ENCODE data around the gene PCNX2. TPM values are rescaled to one million over a fixed set of nuclear protein-coding genes. Genes with fewer than 3 reads are reported as not detected.

The PCNX2 gene
- total RNA-seq, 4 donors from 2014 or later: 5.0 to 12.5 (median 9.6) TPM

DNA sequence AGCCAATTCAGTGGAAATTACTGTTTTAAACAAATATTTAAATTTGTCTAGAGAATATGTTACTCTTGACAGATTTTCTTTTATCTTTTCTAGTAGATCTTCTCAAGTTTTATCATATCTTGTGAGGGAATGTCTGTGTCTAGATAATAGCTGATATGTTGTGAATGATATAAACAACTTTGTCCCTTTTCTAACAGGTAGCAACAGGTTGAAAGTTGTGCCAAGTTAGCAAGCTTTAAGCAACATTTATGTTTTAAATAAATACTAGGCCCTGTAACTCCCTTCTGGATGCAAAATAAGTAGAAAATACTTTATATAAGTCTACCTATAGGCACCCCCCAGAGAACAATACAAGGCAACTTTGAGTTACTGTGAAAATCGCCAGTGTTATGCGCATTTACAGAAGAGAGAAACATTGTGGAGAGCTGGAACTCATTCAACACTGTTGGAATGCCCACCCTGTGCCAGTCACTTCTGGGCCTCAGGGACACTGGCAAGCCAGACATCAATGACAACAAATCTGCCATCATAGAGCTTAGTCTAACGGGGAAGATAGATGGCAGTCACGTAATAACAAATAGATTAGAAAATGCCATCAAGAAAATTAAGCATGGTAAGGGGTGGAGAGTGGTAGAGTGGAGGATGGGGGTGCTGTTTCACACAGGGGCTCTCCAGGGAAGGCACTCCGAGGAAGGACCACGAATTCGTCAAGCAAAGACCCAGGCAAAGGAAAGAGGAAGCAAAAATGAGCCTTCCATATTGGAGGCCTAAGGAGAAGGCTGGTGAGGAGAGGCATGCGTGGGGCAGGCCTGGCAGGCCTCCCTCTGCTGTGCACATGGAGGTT is 36.4 kb upstream of the PCNX2 start:
- intact Hi-C loops (cut with DNase I; ENCODE audit: low total_unique reads): no loop called here
- H3K4me3 ChIP-seq (ENCODE audit: low read depth, poor library complexity, severe bottlenecking): no peak overlapping the region
- TF ChIP-seq, protein P1, sequence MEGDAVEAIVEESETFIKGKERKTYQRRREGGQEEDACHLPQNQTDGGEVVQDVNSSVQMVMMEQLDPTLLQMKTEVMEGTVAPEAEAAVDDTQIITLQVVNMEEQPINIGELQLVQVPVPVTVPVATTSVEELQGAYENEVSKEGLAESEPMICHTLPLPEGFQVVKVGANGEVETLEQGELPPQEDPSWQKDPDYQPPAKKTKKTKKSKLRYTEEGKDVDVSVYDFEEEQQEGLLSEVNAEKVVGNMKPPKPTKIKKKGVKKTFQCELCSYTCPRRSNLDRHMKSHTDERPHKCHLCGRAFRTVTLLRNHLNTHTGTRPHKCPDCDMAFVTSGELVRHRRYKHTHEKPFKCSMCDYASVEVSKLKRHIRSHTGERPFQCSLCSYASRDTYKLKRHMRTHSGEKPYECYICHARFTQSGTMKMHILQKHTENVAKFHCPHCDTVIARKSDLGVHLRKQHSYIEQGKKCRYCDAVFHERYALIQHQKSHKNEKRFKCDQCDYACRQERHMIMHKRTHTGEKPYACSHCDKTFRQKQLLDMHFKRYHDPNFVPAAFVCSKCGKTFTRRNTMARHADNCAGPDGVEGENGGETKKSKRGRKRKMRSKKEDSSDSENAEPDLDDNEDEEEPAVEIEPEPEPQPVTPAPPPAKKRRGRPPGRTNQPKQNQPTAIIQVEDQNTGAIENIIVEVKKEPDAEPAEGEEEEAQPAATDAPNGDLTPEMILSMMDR (IDR thresholded peaks at IDR 0.05): no peak
- TF ChIP-seq POLR2A (IDR thresholded peaks at IDR 0.05): no peak
- WGBS, 2 donors: 70 to 72% methylated on average over 8 of the region's 8 CpGs
- DNase-seq (ENCODE audit: low spot score in 2 of 2): no peak

DNA sequence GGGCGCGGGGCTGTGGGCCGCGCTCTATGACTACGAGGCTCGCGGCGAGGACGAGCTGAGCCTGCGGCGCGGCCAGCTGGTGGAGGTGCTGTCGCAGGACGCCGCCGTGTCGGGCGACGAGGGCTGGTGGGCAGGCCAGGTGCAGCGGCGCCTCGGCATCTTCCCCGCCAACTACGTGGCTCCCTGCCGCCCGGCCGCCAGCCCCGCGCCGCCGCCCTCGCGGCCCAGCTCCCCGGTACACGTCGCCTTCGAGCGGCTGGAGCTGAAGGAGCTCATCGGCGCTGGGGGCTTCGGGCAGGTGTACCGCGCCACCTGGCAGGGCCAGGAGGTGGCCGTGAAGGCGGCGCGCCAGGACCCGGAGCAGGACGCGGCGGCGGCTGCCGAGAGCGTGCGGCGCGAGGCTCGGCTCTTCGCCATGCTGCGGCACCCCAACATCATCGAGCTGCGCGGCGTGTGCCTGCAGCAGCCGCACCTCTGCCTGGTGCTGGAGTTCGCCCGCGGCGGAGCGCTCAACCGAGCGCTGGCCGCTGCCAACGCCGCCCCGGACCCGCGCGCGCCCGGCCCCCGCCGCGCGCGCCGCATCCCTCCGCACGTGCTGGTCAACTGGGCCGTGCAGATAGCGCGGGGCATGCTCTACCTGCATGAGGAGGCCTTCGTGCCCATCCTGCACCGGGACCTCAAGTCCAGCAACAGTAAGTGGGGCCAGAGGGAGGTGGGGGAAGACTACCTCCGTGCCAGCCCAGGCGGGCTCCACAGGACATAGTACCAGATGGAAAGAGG is 32.8 kb upstream of the PCNX2 start:
- peak overlapping the region; percentile 42 for H3K4me3 ChIP-seq (ENCODE audit: low read depth, poor library complexity, severe bottlenecking)
- no peak for DNase-seq (ENCODE audit: low spot score in 2 of 2)
- intact Hi-C loops (cut with DNase I; ENCODE audit: low total_unique reads): no loop called here
- TF ChIP-seq, protein P1 (IDR thresholded peaks at IDR 0.05): no peak
- no peak for TF ChIP-seq POLR2A (IDR thresholded peaks at IDR 0.05)
- WGBS, 2 donors: 0% methylated on average over 2 to 43 of the region's 96 CpGs

DNA sequence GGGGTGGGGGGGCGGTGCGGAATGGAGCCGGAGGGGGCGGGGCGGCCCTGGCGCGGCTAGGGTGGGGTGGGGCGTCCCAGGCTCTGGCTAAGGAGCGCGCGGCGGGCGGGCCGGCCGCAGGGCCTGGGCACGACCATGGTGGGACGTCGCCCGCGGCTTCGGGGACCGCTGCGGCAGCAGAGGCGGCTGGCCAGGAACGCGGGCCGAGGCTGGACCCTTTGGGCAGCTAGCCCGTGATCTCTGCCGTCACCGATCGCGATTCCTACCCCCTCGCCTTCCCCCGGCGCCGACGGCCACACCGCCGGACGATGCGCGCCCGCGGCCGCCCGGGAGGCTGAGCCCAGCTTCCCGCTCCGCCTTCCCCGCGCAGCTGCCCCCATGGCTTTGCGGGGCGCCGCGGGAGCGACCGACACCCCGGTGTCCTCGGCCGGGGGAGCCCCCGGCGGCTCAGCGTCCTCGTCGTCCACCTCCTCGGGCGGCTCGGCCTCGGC is 32.2 kb upstream of the PCNX2 start, which contains the start of gene MAP3K21:
TSS of gene MAP3K21 (plus strand) at position 74 of the 491 bp plus-strand sequence. CDS start at position 379, 305 bp downstream.
- TF ChIP-seq, protein P1 (IDR thresholded peaks at IDR 0.05): no peak
- TF ChIP-seq POLR2A (IDR thresholded peaks at IDR 0.05): no peak
- H3K4me3 ChIP-seq (ENCODE audit: low read depth, poor library complexity, severe bottlenecking): peak within 1 kb of the TSS; percentile 42
- WGBS, 2 donors: 1% methylated on average over 17 to 41 of the region's 68 CpGs
- peak in 1 of 2 donors; percentile 86 for DNase-seq (ENCODE audit: low spot score in 2 of 2)
- intact Hi-C loops (cut with DNase I; ENCODE audit: low total_unique reads): no loop called here

- 3 to 6% methylated on average over 22 to 31 of the region's 49 CpGs for WGBS, 2 donors
- no peak for TF ChIP-seq POLR2A (IDR thresholded peaks at IDR 0.05)
- TF ChIP-seq, protein P1 (IDR thresholded peaks at IDR 0.05): no peak
These were observed 31.5 kb upstream of the PCNX2 start for GRCh38 chr1:233326811-233327650.

DNA sequence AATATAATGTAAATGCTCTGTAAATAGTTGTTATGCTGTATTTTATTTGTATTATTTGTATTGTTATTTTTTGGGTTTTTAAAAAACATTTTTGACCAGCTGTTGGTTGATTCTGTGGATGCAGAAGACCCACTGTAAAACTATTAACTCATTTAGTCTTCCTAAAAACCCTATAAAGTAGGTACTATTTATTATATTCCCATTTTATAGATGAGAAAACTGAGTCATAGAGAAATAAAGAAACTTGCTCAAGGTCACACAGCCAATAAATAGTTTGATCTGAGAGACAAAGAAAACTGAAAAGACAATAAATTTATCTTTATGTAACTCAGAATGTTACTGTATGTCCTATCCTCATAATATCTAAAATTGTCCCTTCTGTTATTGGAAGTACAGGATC is 30.8 kb upstream of the PCNX2 start:
- intact Hi-C loops (cut with DNase I; ENCODE audit: low total_unique reads): no loop called here
- DNase-seq (ENCODE audit: low spot score in 2 of 2): no peak
- H3K4me3 ChIP-seq (ENCODE audit: low read depth, poor library complexity, severe bottlenecking): no peak overlapping the region
- no peak for TF ChIP-seq POLR2A (IDR thresholded peaks at IDR 0.05)
- TF ChIP-seq, protein P1 (IDR thresholded peaks at IDR 0.05): no peak

More at GRCh38 chr1:233326811-233327650, 31.5 kb upstream of the PCNX2 start:
- H3K4me3 ChIP-seq (ENCODE audit: low read depth, poor library complexity, severe bottlenecking): no peak overlapping the region
- intact Hi-C loops (cut with DNase I; ENCODE audit: low total_unique reads): no loop called here
- peak; percentile 83 to 96 for DNase-seq (ENCODE audit: low spot score in 2 of 2)

Measured in lower leg skin (tissue), 4 donors.